Lower leg skin (tissue), 4 donors: ENCODE results near the gene AAMP. TPM values are rescaled to one million over a fixed set of nuclear protein-coding genes. Genes with fewer than 3 reads are reported as not detected.

Experiments
- microRNA-seq, 2 donors: library from miRNA; unstranded; fragments of <30 nt; microRNA quantifications; one replicate each; pipeline ENCODE4, GENCODE V29; 2016; ENCODE audit warnings: borderline replicate concordance in 2 of 2, borderline number of aligned reads in 1 of 2
- total RNA-seq, 4 donors: library from RNA; depleted of rRNA; stranded (reverse); fragments of >200 nt; gene quantifications; one replicate each; pipeline ENCODE4 v1.1.0, GENCODE V29; 2016

AAMP gene
- total RNA-seq, 4 donors from 2014 or later: 142 to 171 (median 151) TPM

Small RNA genes lying within 50 kb of the gene (microRNA-seq; reads per million reads assigned to microRNA genes)
- 6.8 to 9.5 reads per million in 2 donors for gene MIR6513

Other genes starting within 250 kb of the AAMP start
- not detected for gene RUFY4, start 200.9 kb downstream of the AAMP start, total RNA-seq
- gene CXCR2, start 144.1 kb downstream of the AAMP start, total RNA-seq: 1 to 10 TPM; 1.7 to 2.8 (median 1.8) TPM
- gene CXCR1, start 103.2 kb downstream of the AAMP start, total RNA-seq: under 1 TPM in 2 of 4 donors, not detected in 2; 0.15 to 0.46 TPM
- gene ARPC2, start 52.9 kb downstream of the AAMP start, total RNA-seq: 100 to 1,000 TPM; 233 to 344 (median 300) TPM
- 1 to 10 TPM in 3 of 4 donors, under 1 TPM in 1; 0.34 to 1.7 (median 1.4) TPM for gene GPBAR1, start 9.1 kb downstream of the AAMP start, total RNA-seq
- gene PNKD, start 382 bp upstream of the AAMP start, total RNA-seq: 10 to 100 TPM; 26.6 to 60.6 (median 43.3) TPM
- 100 to 1,000 TPM; 205 to 318 (median 287) TPM for gene TMBIM1, start 22.4 kb upstream of the AAMP start, total RNA-seq
- gene CATIP, start 86.7 kb upstream of the AAMP start, total RNA-seq: not detected
- gene SLC11A1, start 112.1 kb upstream of the AAMP start, total RNA-seq: 1 to 10 TPM; 2.2 to 4.6 (median 3.5) TPM
- gene CTDSP1, start 129.7 kb upstream of the AAMP start, total RNA-seq: 100 to 1,000 TPM in 2 of 4 donors, 10 to 100 TPM in 2; 64.8 to 108 (median 99.9) TPM
- under 1 TPM in 2 of 4 donors, not detected in 2; 0.84 to 0.98 TPM for gene VIL1, start 149.0 kb upstream of the AAMP start, total RNA-seq